K562 (cell line): ENCODE data around the gene KRTAP5-6. TPM values are rescaled to one million over a fixed set of nuclear protein-coding genes. Genes with fewer than 3 reads are reported as not detected.

ENCODE experiments used
- ATAC-seq: fragments of 200-7000 bp; cut with Tn5 transposase; 3 replicates; pipeline ENCODE4 v1.9.1; 2020; ENCODE audit warnings: moderate library complexity
- BruUV-seq: library from RNA; stranded (reverse); fragments of 400-500 nt; replicated peaks from 2 replicates; lab custom pipeline; 2021; lab: Mats Ljungman, UMichigan
- CTCF ChIA-PET: fragments of 300-600 bp; formaldehyde crosslinking; extraction: SDS; loops from one replicate; lab custom pipeline; 2021; ENCODE audit warnings: low intra/inter-chr PET ratio; lab: Yijun Ruan, JAX
- POLR2A ChIA-PET: fragments of 300-600, 350-650 bp; sonication (Branson Sonifier 250); formaldehyde crosslinking; extraction: SDS; loops from one replicate; lab custom pipeline; 2021; ENCODE audit warnings: antibody characterized with exemption, inconsistent platforms; lab: Yijun Ruan, JAX
- DNase-seq, 4 experiments: peaks; one replicate each; pipeline versions ENCODE4 v3.0.0 to v3.0.0-alpha.2; 2011 to 2018; ENCODE audit warnings: low spot score in 3 of 4, mixed read lengths in 3 of 4; ENCODE audit errors: extremely low read depth in 1 of 4
- FAIRE-seq: peaks from 2 replicates; lab custom pipeline; 2011; peaks lifted over from hg19 to GRCh38; lab: Jason Lieb, UNC
- H2AFZ ChIP-seq: 2 replicates; pipeline ENCODE4 v1.6.0; 2011; ENCODE audit warnings: low read depth, low read length, control low read depth, inconsistent platforms
- H3K27ac ChIP-seq: fragments of 200-600 bp; 3 replicates; pipeline ENCODE4 v1.8.0; 2011; ENCODE audit warnings: low read depth, mild to moderate bottlenecking, control low read depth, inconsistent platforms, low read length, moderate library complexity, mixed read lengths; ENCODE audit errors: extremely low read depth
- H3K27me3 ChIP-seq, 2 experiments: fragments of 300-600 bp in 1 of 2; 2 replicates in 1 of 2; 3 replicates in 1 of 2; pipeline versions ENCODE4 v1.6.0 to v1.8.0; 2011; ENCODE audit warnings: inconsistent platforms in 2 of 2, low read length in 2 of 2, mild to moderate bottlenecking in 1 of 2, mixed read lengths in 1 of 2, moderate library complexity in 1 of 2; ENCODE audit not compliant: control insufficient read depth in 2 of 2, insufficient read depth in 2 of 2
- H3K36me3 ChIP-seq: fragments of 300-600 bp; 3 replicates; pipeline ENCODE4 v1.8.0; 2011; ENCODE audit warnings: mild to moderate bottlenecking, low read length, inconsistent platforms; ENCODE audit not compliant: control insufficient read depth, insufficient read depth
- H3K4me1 ChIP-seq, 2 experiments: fragments of 200-600 bp in 1 of 2; replicated peaks in 1 of 2; 2 replicates in 1 of 2; 3 replicates in 1 of 2; pipeline versions ENCODE4 v1.5.1 to v1.8.0; 2011; ENCODE audit warnings: inconsistent platforms in 2 of 2, low read length in 2 of 2, mild to moderate bottlenecking in 1 of 2, mixed read lengths in 1 of 2, moderate library complexity in 1 of 2; ENCODE audit not compliant: control insufficient read depth in 2 of 2, insufficient read depth in 2 of 2
- H3K4me2 ChIP-seq: 2 replicates; pipeline ENCODE4 v1.6.1; 2011; ENCODE audit warnings: low read length, control low read depth, inconsistent platforms, mixed read lengths; ENCODE audit not compliant: insufficient read depth
- H3K4me3 ChIP-seq: fragments of 200-600 bp; sonication (generic), shearing (Covaris generic); 2 replicates; pipeline ENCODE4 v1.5.1; 2016; ENCODE audit warnings: control low read depth, inconsistent platforms
- H3K79me2 ChIP-seq: fragments of 200-600 bp; 3 replicates; pipeline ENCODE4 v1.8.0; 2011; ENCODE audit warnings: low read length, inconsistent platforms; ENCODE audit not compliant: control insufficient read depth, insufficient read depth
- H3K9ac ChIP-seq, 2 experiments: 2 replicates each; pipeline versions ENCODE4 v1.6.0 to v1.6.1; 2011; ENCODE audit warnings: low read depth in 2 of 2, low read length in 2 of 2, control low read depth in 1 of 2, inconsistent platforms in 1 of 2, mild to moderate bottlenecking in 1 of 2, mixed read lengths in 1 of 2; ENCODE audit not compliant: insufficient read depth in 1 of 2
- H3K9me1 ChIP-seq: one replicate; pipeline ENCODE4 v1.6.0; 2011; ENCODE audit warnings: inconsistent platforms, mild to moderate bottlenecking, low read length, moderate library complexity; ENCODE audit not compliant: control insufficient read depth, insufficient read depth
- H3K9me3 ChIP-seq: replicated peaks from 2 replicates; pipeline ENCODE4 v1.5.1; 2011; ENCODE audit warnings: low read depth, low read length, inconsistent platforms; ENCODE audit not compliant: control insufficient read depth, insufficient read depth
- H4K20me1 ChIP-seq: replicated peaks from 2 replicates; pipeline ENCODE4 v1.6.1; 2011; ENCODE audit warnings: low read length, inconsistent platforms, mixed read lengths; ENCODE audit not compliant: control insufficient read depth, insufficient read depth
- MYNN ChIP-seq, 2 experiments: sonication (generic); formaldehyde crosslinking in 1 of 2; IDR thresholded peaks; 2 replicates each; pipeline versions ENCODE4 v1.5.0 to v1.6.1; 2016 to 2020; ENCODE audit warnings: antibody characterized with exemption in 1 of 2, missing genetic modification reagents in 1 of 2
- PBX2 ChIP-seq, 2 experiments: IDR thresholded peaks in 1 of 2; conservative IDR thresholded peaks in 1 of 2; 2 replicates each; pipeline ENCODE4 v1.6.1; 2016; ENCODE audit warnings: low read depth in 2 of 2, mild to moderate bottlenecking in 1 of 2, missing compliant biosample characterization in 1 of 2, missing genetic modification characterization in 1 of 2, moderate library complexity in 1 of 2
- SREBF2 ChIP-seq: sonication (generic); formaldehyde crosslinking; IDR thresholded peaks from 2 replicates; pipeline ENCODE4 v1.4.0; 2020; ENCODE audit warnings: mild to moderate bottlenecking, missing genetic modification reagents
- TARDBP ChIP-seq: fragments of 450-650 bp; IDR thresholded peaks from 2 replicates; pipeline ENCODE4 v1.6.1; 2016
- WGBS: fragments of 100-300 bp; shearing (Covaris generic); methylation state at CpG from one replicate; pipeline ENCODE4 v1.1.6; 2016; ENCODE audit warnings: low coverage, mixed read lengths; ENCODE audit not compliant: insufficient coverage; ENCODE audit errors: missing lambda C conversion rate; 5-methylcytosine and 5-hydroxymethylcytosine counted together
- in situ Hi-C: fragments of 300-500 bp; cut with MboI; formaldehyde crosslinking; loops from 4 replicates; pipeline ENCODE4 v1.15.0; 2018; ENCODE audit warnings: inconsistent platforms, mixed read lengths
- intact Hi-C: fragments of 100-400 bp; cut with micrococcal nuclease; formaldehyde crosslinking; loops from 2 replicates; pipeline ENCODE4 v1.14.2; 2022
- polyA plus RNA-seq, 8 experiments: library from polyadenylated mRNA; depleted of rRNA in 4 of 8; stranded (reverse) in 5 of 8; unstranded in 3 of 8; fragments of >200 nt; fragmentation: Nextera tagmentation in 2 of 8; fragmentation: Illumina TruSeq in 1 of 8; extraction: Ambion mirVana in 2 of 8; extraction: Trizol in 1 of 8; gene quantifications; 2 replicates each; pipeline versions ENCODE4 v1.2.1 to v1.2.3, GENCODE V29; 2011 to 2014; ENCODE audit warnings: inconsistent platforms in 1 of 8, missing spikeins in 1 of 8
- total RNA-seq, 7 experiments: library from RNA; depleted of rRNA in 6 of 7; stranded (reverse); fragments of >200 nt in 6 of 7; fragmentation: Illumina TruSeq in 2 of 7; extraction: Trizol in 2 of 7; gene quantifications; 2 replicates each; pipeline versions ENCODE4 v1.2.1 to v1.2.3, GENCODE V29; 2011 to 2021; ENCODE audit warnings: low replicate concordance in 1 of 7

KRTAP5-6 gene
- total and polyA plus RNA-seq, 9 of the 15 experiments (the other 6 are each of a cell fraction or from before 2014, with no cell fraction given) = not detected

DNA sequence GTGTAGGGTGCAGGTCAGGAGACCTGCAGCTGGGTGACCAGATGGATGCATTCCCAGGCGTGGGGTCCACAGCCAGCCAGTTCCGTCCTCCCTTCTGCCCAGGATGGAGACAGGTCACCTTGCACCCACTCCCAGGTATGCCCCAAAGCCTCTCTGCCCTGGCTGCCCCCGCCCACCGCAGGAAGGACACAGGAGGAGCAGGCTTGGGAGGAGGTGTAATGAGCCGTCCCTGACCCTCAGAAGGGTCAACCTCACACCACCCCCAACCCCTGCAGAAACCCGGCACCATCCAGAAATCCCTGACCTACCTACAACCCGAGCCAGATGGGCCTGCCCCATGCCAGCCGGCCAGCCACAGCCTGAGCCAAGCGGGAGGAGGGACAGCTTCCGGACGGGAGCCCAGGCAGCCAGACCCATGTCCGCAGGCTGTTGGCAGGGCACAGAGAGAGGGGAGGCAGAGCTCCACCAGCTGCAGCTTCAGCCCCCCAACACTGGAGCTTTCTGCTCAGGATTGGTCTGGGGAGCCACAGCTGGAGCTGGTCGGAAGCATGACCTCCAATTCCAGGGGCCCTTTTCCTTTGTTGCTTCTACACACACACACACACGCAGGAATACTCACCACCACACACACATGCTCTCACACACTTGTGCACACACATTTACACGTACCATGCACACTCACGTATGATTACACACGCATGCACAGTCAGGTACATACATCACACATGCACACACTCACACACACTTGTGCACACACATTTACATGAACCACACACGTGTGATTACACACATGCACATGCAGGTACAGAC, 48.1 kb downstream of the KRTAP5-6 start:
- CTCF ChIA-PET = interaction anchor here (0.6 kb wide), 1 partner anchor 27 kb away, joined by 3 read pairs; no protein-coding TSS in a partner anchor

More for the DNA sequence above, 48.1 kb downstream of the KRTAP5-6 start:
- Histone ChIP-seq H3K27me3 (peaks cover 0 to 7% of the 10 kb centered on the region in 2 experiments; a peak in 1 of 5 replicates), H3K9ac (no peak overlapping the region), H3K4me3 (no peak overlapping the region), H2AFZ (no peak overlapping the region), H3K79me2 (no peaks in the 10 kb centered on the region), H3K4me2 (no peak overlapping the region), H3K36me3 (no peaks in the 10 kb centered on the region), H3K9me3 (peaks cover 8% of the 10 kb centered on the region), H3K4me1 (peaks cover 0 to 5% of the 10 kb centered on the region in 2 experiments; a peak in 1 of 5 replicates), H3K27ac (no peak overlapping the region; the same call in 2 of the 3 replicates), H3K9me1 (no peaks in the 10 kb centered on the region), H4K20me1 (0 out of 2 replicates have a peak, but pooled peaks cover 4% of the 10 kb centered on the region)
- WGBS = 14% methylated on average over 14 of the region's 18 CpGs
- POLR2A ChIA-PET = no interaction called here
- in situ Hi-C loops = no loop called here
- DNase-seq = no peak
- no peak for ATAC-seq
- TF ChIP-seq TARDBP = peak; percentile 80
- 0 out of 2 replicates have a peak, but pooled peaks have one; percentile 12 for TF ChIP-seq MYNN (IDR thresholded peaks at IDR 0.05)
- no peak for TF ChIP-seq MYNN (CRISPR knock-in tag; IDR thresholded peaks at IDR 0.05)
- no peak for TF ChIP-seq PBX2 (CRISPR knock-in tag; IDR thresholded peaks at IDR 0.05; ENCODE audit: low read depth)
- TF ChIP-seq PBX2 (tag; conservative IDR thresholded peaks at IDR 0.05; ENCODE audit: low read depth) = no peak
- TF ChIP-seq SREBF2 (CRISPR knock-in tag) = no peak
- intact Hi-C loops = no loop called here
- no TSS peak for BruUV-seq
- FAIRE-seq = peak; percentile 51
